Stimulated activated naive CD8-positive, alpha-beta T cell treated with anti-CD3 and anti-CD28 coated beads, Interleukin-15, Interleukin-2, amounts not matched to agents 100 ng/mL and 50 ng/mL, for 24 hours (primary cell): Measurements from ENCODE around the gene VWCE.
"Not testable (repeated sequence)": the region's sequence is repeated elsewhere in the genome, so short reads cannot be mapped to it uniquely, and the experiment has no call there.

Experiments used
- H3K27ac Mint-ChIP-seq: one replicate; pipeline ENCODE4 v1.8.0; 2021; ENCODE audit warnings: mild to moderate bottlenecking, mixed read lengths
- H3K27me3 Mint-ChIP-seq: one replicate; pipeline ENCODE4 v1.8.0; 2021; ENCODE audit warnings: mixed read lengths
- H3K36me3 Mint-ChIP-seq: one replicate; pipeline ENCODE4 v1.8.0; 2021; ENCODE audit warnings: low read depth, mixed read lengths
- H3K4me1 Mint-ChIP-seq: one replicate; pipeline ENCODE4 v1.8.0; 2021; ENCODE audit warnings: low read depth, mixed read lengths
- H3K4me3 Mint-ChIP-seq: one replicate; pipeline ENCODE4 v1.8.0; 2021; ENCODE audit warnings: mild to moderate bottlenecking, mixed read lengths
- H3K9me3 Mint-ChIP-seq: one replicate; pipeline ENCODE4 v1.8.0; 2021; ENCODE audit warnings: mixed read lengths

The VWCE gene

DNA sequence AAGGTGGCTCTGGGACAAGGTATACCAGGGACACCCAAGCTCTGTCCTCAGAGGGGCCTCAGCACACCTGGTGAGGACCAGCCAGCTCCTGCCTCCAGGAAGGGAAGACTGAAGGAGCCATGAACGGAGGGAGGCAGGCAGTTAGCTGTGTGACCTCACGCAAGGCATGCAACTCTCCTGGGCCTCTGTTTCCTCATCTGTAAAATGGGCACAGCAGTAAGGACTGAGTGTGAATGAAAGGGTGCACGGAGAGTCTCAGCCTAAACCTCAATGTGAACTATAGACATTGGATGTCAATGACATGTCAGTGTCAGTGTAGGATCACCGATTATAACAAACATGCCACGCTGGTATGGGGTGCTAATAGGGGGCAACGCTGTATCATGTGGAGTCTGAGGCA, 35.8 kb downstream of the VWCE start:
- H3K27ac Mint-ChIP-seq = no peak overlapping the region
- H3K27me3 Mint-ChIP-seq = no peaks in the 10 kb centered on the region
- no peak overlapping the region for H3K4me3 Mint-ChIP-seq
- H3K9me3 Mint-ChIP-seq = no peaks in the 10 kb centered on the region
- H3K4me1 Mint-ChIP-seq = no peaks in the 10 kb centered on the region
- H3K36me3 Mint-ChIP-seq = peaks cover 10% of the 10 kb centered on the region

GRCh38 chr11:61258546-61258945, 36.6 kb downstream of the VWCE start:
- Mint-ChIP-seq H3K4me1 (no peaks in the 10 kb centered on the region), H3K4me3 (no peak overlapping the region), H3K36me3 (peaks cover 4% of the 10 kb centered on the region), H3K9me3 (no peaks in the 10 kb centered on the region), H3K27ac (no peak overlapping the region), H3K27me3 (no peaks in the 10 kb centered on the region)

DNA sequence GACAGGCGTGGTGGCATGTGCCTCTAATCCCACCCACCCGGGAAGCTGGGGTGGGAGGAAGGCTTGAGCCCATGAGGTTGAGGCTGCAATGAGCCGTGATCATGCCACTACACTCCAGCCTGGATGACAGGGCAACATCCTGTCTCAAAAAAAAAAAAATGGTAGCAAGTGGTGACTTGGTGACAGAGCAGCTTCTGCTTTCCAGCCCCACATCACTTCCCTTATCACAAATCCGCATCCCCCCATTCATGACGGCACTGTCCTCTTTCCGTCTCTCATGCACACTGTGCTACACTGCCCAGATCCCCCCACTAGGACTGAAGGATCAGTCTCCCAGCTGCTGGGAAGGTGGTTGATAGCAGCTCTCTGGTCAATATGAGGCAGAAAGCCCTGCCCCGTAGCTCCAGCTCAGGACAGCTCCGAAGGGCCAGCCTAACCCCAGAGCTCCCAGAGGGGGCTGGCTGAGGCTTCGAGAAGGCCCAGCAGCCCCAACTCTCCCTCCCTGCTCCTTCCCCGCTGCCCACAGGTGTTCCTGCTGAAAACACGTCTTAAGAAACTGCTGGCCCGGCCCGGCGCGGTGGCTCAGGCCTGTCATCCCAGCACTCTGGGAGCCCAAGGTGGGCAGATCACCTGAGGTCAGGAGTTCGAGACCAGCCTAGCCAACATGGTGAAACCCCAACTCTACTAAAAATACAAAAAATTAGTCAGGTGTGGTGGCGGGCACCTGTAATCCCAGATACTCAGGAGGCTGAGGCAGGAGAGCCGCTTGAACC, 38.2 kb downstream of the VWCE start:
- Mint-ChIP-seq H3K27me3 (no peaks in the 10 kb centered on the region), H3K4me1 (no peaks in the 10 kb centered on the region), H3K4me3 (no peak overlapping the region), H3K36me3 (no peaks in the 10 kb centered on the region), H3K27ac (no peak overlapping the region), H3K9me3 (no peaks in the 10 kb centered on the region)

DNA sequence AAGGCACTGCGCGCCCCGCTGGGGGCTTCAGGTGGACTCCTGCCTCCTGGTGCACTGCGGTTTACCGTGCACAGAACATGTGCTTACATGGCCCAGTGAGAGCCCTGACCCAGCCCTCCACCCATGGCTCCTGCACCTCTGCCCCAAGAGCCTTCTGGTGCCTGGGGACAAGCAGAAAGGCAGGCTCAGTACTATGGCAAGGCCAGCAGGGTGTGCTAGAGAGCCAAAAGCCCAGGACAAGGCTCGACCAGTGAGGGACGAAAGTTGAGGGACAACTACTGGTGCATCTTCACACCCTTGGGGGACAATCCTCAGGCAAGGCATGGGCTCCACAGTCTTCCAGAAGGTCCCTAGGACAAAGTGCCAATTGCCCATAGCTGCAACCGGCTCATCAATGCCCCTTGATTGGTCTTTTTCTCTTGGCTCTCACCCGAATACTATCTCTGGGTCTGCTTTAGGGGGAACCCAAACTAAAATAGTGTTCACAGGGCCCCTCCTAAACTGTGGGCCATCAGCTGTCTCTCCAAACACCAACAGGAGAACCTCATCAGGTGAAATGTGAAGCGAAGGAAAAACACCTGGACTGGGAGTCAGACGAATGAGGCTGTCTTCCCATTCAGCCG, 40.6 kb downstream of the VWCE start:
- H3K36me3 Mint-ChIP-seq = no peaks in the 10 kb centered on the region

GRCh38 chr11:61252332-61252731, 42.8 kb downstream of the VWCE start:
- not testable (repeated sequence) for H3K36me3 Mint-ChIP-seq, H3K4me3 Mint-ChIP-seq, H3K4me1 Mint-ChIP-seq, H3K27ac Mint-ChIP-seq, H3K9me3 Mint-ChIP-seq, H3K27me3 Mint-ChIP-seq

More for the DNA sequence above, 40.6 kb downstream of the VWCE start:
- H3K4me1 Mint-ChIP-seq = no peaks in the 10 kb centered on the region
- no peaks in the 10 kb centered on the region for H3K27me3 Mint-ChIP-seq
- H3K27ac Mint-ChIP-seq = no peak overlapping the region
- H3K9me3 Mint-ChIP-seq = no peaks in the 10 kb centered on the region
- H3K4me3 Mint-ChIP-seq = no peak overlapping the region

DNA sequence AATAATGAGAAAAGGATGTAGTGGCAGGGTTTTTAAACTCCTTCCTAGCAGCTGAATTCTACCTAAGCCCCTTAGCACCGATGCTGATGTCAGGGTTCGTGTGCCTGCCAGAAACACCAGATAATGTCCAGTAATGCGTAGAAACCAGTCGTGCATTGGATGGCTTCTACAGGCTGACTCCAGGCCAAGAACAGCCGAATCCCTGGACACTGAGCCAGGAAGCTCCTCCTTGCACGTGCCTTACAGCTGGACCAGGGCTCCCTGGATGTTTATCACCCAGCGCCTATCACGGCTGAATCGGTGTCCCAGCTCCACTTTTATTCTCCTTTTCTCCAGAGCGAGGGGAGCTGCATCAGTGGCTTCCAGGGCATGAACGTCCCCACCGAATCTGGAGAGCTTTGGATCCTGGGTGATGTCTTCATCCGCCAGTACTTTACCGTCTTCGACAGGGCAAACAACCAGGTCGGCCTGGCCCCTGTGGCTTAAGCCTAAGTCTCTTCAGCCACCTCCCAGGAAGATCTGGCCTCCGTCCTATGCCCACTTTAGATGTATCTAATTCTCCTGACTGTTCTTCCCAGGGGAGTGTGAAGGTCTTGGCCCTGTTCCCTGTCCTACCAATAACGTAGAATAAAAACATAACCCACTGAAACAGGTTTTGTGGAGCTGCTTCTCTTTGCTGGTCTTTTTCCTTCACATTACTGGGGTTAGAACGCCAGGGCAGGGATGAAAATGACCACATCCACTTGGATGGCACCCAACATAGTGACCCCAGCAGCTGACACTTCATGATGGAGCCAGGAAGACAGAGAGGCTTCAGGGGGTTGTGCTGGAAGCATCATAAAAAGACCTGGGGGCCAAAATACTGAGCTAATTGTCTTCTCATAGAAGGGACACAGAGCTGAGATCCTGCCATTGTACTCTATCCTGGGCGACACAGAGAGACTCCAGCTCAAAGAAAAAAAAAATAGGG, 44.0 kb downstream of the VWCE start:
- H3K4me1 Mint-ChIP-seq, H3K27ac Mint-ChIP-seq, H3K9me3 Mint-ChIP-seq, H3K36me3 Mint-ChIP-seq, H3K4me3 Mint-ChIP-seq, H3K27me3 Mint-ChIP-seq: not testable (repeated sequence)

DNA sequence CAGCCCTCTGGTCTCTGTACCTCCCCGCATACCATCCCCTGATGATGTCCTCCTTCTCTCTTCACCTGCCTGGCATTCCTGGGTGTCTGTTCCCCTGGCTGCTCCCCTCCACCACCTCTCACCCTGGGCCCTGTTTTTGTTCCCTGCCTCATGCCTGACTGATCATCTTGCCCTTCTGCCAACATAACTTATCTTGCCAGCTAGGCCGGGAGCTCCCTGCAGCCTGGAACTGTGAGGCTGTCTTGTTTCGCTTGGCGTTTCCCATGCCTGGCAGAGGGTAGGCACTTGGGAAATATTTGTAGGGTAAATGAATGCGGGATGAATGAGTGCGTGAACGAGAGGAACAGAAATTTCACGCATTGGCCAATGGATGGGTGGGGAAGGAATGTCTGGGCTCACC, 45.9 kb downstream of the VWCE start:
- not testable (repeated sequence) for H3K36me3 Mint-ChIP-seq, H3K27me3 Mint-ChIP-seq, H3K4me1 Mint-ChIP-seq, H3K9me3 Mint-ChIP-seq, H3K27ac Mint-ChIP-seq, H3K4me3 Mint-ChIP-seq

DNA sequence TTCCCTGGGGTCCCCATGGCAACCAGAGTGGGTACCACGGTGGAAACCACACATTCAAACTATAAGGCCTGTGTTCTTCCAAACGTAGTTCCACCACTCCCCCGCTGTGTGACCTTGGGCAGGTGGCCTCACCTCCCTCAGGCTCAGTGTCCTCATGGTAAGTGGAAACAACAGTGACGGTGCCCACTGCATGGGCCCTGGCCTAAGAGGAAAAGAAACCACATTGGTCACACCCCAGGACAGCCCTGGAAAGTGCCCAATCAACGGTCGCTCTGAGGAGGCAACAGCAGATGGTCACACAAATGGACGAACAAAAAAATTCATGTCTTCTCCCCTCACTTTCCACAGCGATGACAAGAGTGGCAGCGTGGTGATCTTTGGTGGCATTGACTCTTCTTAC, 47.0 kb downstream of the VWCE start:
- H3K4me3 Mint-ChIP-seq, H3K36me3 Mint-ChIP-seq, H3K27ac Mint-ChIP-seq, H3K9me3 Mint-ChIP-seq, H3K27me3 Mint-ChIP-seq, H3K4me1 Mint-ChIP-seq: not testable (repeated sequence)

DNA sequence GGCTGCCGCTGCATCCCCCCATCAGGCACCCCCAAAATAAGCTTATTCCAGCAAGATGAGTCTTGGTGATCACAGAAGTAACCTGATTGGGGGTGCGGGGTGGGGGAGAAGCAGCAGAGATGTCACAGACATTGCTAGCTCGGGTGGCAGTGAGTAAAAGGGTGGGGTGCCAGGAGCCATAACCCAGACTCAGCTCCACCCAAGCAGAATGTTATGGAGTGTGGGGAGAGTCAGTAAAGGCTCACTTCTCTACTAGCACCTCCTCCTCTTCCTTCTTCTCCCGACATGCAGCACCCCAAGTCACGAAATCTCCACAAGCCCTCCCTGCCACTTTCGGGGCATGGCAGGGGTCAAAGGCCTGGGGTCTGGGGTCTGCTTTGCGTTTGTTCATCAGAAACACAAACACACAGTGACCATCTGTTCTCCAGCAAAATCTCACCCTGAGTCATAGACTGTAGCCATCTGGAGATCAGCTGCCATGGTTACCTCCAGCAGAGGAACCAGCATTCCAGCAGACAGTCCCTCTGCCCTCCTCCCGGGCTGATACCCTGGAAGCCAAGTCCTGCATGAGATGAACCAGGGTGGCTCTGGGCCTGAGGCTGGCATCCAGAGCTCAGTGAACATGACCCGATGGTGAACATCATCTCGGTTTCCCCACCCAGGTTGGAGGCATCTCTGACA, 49.7 kb downstream of the VWCE start:
- not testable (repeated sequence) for H3K4me3 Mint-ChIP-seq, H3K9me3 Mint-ChIP-seq, H3K36me3 Mint-ChIP-seq, H3K4me1 Mint-ChIP-seq, H3K27me3 Mint-ChIP-seq, H3K27ac Mint-ChIP-seq

GRCh38 chr11:61241526-61241925, 53.6 kb downstream of the VWCE start:
- not testable (repeated sequence) for H3K9me3 Mint-ChIP-seq, H3K4me3 Mint-ChIP-seq, H3K27me3 Mint-ChIP-seq, H3K36me3 Mint-ChIP-seq, H3K4me1 Mint-ChIP-seq, H3K27ac Mint-ChIP-seq

DNA sequence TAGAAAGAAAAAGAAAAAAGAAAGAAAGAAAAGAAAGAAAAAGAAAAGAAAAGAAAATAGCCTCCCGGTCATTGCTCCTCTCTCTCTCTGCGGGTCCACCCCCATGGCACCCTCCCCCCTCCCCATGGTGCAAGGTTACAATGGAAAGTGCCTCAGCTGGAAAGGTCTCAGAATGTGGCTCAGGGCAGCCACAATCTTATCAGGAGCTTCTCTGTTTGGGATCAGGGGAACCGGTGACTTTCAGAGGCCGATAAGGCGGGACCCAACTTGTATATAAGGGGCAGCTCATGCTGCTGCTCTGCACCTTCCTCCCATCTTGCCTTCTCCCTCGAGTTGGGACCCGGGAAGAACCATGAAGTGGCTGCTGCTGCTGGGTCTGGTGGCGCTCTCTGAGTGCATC, 54.2 kb downstream of the VWCE start, which contains the start of gene PGA5:
Gene PGA5 (plus strand): TSS at position 301 of the 400 bp plus-strand sequence. CDS start 52 bp downstream, at position 353.
- H3K4me1 Mint-ChIP-seq, H3K4me3 Mint-ChIP-seq, H3K27me3 Mint-ChIP-seq, H3K27ac Mint-ChIP-seq, H3K9me3 Mint-ChIP-seq, H3K36me3 Mint-ChIP-seq: not testable (repeated sequence)

DNA sequence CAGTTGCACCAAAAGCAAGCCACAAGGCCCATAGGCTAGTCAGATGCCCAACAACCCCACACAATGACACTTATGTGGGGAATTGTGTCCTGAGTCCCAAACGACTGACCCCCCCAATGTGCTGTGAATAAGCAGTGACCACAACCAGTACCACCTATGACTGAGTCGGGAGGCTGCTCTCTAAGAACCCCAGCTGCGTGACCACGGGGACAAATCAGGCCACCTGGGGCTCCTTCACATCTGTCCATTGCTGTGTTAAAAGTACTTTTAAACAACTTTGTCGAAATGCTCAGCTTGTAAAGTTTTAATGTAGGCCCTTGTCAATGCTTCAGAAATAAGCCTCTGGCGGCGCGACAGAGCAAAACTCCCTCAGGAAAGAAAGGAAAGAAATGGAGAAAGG, 54.8 kb downstream of the VWCE start:
- H3K4me1 Mint-ChIP-seq, H3K27ac Mint-ChIP-seq, H3K27me3 Mint-ChIP-seq, H3K4me3 Mint-ChIP-seq, H3K36me3 Mint-ChIP-seq, H3K9me3 Mint-ChIP-seq: not testable (repeated sequence)

DNA sequence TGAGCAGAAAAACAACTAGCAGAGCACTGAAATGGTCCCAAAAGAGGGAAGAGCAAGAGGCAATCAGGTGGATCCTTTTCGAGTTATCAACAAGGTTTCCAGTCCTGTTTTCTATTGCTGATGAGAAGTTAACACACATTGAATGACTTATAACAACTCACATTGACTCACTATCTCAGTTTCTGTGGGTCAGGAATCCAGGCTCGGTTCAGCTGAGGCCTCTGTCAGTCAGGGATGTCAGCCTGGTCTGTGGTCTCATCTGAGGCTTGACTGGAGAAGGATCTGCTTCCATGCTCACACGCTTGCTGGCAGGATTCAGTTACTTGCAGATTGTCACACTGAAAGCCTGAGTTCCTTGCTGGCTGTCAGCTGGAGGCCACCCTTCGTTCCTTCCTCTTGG, 58.0 kb downstream of the VWCE start:
- H3K27ac Mint-ChIP-seq, H3K4me1 Mint-ChIP-seq, H3K4me3 Mint-ChIP-seq: not testable (repeated sequence)

DNA sequence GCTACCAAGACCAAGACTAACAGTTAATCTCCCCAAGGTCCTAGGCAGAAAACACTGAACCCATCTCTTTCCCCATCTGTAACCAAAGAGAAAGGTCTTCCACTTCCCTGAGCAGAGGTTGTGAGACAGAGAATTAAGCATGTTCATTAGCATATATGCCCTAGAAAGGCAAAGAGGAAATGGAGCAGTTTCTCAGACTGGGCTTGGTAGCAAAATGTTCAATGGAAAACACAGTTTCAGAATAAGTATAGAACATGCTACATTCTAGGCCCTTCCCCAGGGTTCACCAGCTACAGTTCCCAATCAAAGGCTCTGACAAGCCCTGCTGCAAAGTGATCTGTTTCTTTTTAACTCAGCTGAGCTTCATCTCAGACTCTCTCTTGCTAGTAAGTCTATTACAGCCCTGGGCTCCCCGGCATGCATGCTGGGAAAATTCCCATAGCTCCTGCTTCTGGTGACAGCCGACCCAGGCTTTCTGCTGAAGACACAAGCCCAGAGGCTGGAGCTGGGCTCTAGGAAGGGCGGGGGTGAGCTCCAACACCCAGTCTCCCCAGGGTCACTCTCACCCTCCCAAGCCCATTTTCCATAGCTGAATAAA, 62.5 kb downstream of the VWCE start:
- H3K27ac Mint-ChIP-seq, H3K4me3 Mint-ChIP-seq, H3K4me1 Mint-ChIP-seq, H3K9me3 Mint-ChIP-seq, H3K27me3 Mint-ChIP-seq, H3K36me3 Mint-ChIP-seq: not testable (repeated sequence)

More for the DNA sequence above, 58.0 kb downstream of the VWCE start:
- H3K9me3 Mint-ChIP-seq, H3K36me3 Mint-ChIP-seq, H3K27me3 Mint-ChIP-seq: not testable (repeated sequence)
